PC-3 (cell line): ENCODE results near the gene HEXD.

Experiments used
- CTCF ChIP-seq: fragments of 300-600 bp; sonication (generic); conservative IDR thresholded peaks from 2 replicates; pipeline ENCODE4 v1.5.1; 2017; ENCODE audit warnings: antibody characterized with exemption, low read depth, mild to moderate bottlenecking, low read length
- EZH2phosphoT487 ChIP-seq: fragments of 300-600 bp; sonication (generic); IDR thresholded peaks from 2 replicates; pipeline ENCODE4 v1.6.1; 2018; ENCODE audit warnings: mild to moderate bottlenecking, antibody characterized with exemption, low read length, borderline replicate concordance

- TF ChIP-seq CTCF = no peak
- TF ChIP-seq EZH2phosphoT487 = no peak
These were observed 25.5 kb downstream of the HEXD start for GRCh38 chr17:82443465-82444283.
